Measurements from ENCODE around the gene CTNND1.

DNA sequence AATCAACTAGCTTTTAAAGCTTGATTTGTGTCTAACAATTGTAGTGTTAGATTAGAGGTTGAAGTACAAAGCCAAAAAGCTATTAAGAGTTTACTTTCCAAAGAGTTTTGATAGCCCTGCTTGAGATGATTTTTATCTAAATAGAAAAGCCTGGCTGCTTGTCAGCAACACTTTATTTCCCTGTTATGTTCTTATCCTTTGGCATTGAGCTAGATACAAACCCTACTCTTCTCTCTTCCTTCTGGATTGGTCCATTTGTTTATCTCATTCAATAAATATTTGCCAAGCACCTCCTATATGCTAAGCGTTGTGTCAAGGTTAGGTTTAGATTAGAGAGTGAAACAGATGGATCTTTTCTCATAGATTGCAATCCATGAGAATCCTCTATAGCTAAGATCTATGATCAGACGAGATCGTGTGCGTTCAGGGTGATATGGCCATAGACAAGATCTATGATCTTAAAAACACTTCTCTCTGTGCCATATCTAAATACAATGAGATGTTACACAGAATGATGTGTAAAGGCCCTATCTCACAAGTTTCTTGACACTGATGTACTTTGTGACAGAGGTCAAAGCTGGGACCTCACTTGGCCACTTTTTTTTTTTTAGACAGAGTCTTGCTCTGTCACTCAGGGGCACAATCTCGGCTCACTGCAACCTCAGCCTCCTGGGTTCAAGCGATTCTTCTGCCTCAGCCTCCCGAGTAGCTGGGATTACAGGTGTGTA lies 57.8 kb downstream of the CTNND1 start:
- TF ChIP-seq, protein P1, sequence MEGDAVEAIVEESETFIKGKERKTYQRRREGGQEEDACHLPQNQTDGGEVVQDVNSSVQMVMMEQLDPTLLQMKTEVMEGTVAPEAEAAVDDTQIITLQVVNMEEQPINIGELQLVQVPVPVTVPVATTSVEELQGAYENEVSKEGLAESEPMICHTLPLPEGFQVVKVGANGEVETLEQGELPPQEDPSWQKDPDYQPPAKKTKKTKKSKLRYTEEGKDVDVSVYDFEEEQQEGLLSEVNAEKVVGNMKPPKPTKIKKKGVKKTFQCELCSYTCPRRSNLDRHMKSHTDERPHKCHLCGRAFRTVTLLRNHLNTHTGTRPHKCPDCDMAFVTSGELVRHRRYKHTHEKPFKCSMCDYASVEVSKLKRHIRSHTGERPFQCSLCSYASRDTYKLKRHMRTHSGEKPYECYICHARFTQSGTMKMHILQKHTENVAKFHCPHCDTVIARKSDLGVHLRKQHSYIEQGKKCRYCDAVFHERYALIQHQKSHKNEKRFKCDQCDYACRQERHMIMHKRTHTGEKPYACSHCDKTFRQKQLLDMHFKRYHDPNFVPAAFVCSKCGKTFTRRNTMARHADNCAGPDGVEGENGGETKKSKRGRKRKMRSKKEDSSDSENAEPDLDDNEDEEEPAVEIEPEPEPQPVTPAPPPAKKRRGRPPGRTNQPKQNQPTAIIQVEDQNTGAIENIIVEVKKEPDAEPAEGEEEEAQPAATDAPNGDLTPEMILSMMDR (IDR thresholded peaks at IDR 0.05) = no peak
- no peak for TF ChIP-seq EZH2 (IDR thresholded peaks at IDR 0.05)
